H1 (cell line): ENCODE results near the gene VPS26A. TPM values are rescaled to one million over a fixed set of nuclear protein-coding genes. Genes with fewer than 3 reads are reported as not detected.

Source experiments
- CTCF ChIA-PET: fragments of 300-600 bp; sonication (Branson Sonifier 250); formaldehyde crosslinking; loops from one replicate; lab custom pipeline; 2021; ENCODE audit not compliant: partially characterized antibody; lab: Charles Lee
- POLR2A ChIA-PET: fragments of 300-600 bp; sonication (Branson Sonifier 250); formaldehyde crosslinking; loops from one replicate; lab custom pipeline; 2021; ENCODE audit warnings: inconsistent platforms; ENCODE audit not compliant: partially characterized antibody; lab: Charles Lee
- DNase-seq, 2 experiments: peaks; one replicate each; pipeline versions ENCODE4 v3.0.0 to v3.0.0-alpha.2; 2010 to 2022; ENCODE audit warnings: low spot score in 2 of 2, low read depth in 1 of 2, mixed read lengths in 1 of 2
- FAIRE-seq: peaks from 2 replicates; lab custom pipeline; 2011; peaks lifted over from hg19 to GRCh38; lab: Jason Lieb, UNC
- H2AFZ ChIP-seq: 2 replicates; pipeline ENCODE4 v1.8.1; 2012; ENCODE audit warnings: low read length, inconsistent platforms
- H2AK5ac ChIP-seq: 2 replicates; pipeline ENCODE4 v1.6.1; 2013; ENCODE audit warnings: low read depth, low read length
- H2BK120ac ChIP-seq: replicated peaks from 2 replicates; pipeline ENCODE3; 2013; ENCODE audit warnings: low read depth, low read length, inconsistent platforms
- H2BK12ac ChIP-seq: 2 replicates; pipeline ENCODE4 v1.6.1; 2013; ENCODE audit warnings: low read depth, low read length
- H2BK15ac ChIP-seq: 2 replicates; pipeline ENCODE4 v1.6.1; 2013; ENCODE audit warnings: low read length
- H2BK20ac ChIP-seq: 2 replicates; pipeline ENCODE4 v1.6.1; 2013; ENCODE audit warnings: low read length
- H2BK5ac ChIP-seq: 2 replicates; pipeline ENCODE4 v1.6.1; 2013; ENCODE audit warnings: low read depth, low read length
- H3K14ac ChIP-seq: 2 replicates; pipeline ENCODE4 v1.6.1; 2013; ENCODE audit warnings: inconsistent platforms; ENCODE audit not compliant: insufficient read length
- H3K18ac ChIP-seq: 2 replicates; pipeline ENCODE4 v1.6.1; 2013; ENCODE audit warnings: low read length; ENCODE audit errors: extremely low read depth
- H3K23ac ChIP-seq: 2 replicates; pipeline ENCODE4 v1.6.1; 2013; ENCODE audit warnings: inconsistent platforms; ENCODE audit not compliant: insufficient read length
- H3K23me2 ChIP-seq: 2 replicates; pipeline ENCODE4 v1.6.1; 2013; ENCODE audit warnings: low read depth, low read length
- H3K27ac ChIP-seq: 2 replicates; pipeline ENCODE4 v1.6.1; 2011; ENCODE audit warnings: low read depth, low read length, inconsistent platforms
- H3K27me3 ChIP-seq, 4 experiments: replicated peaks in 1 of 4; 1 replicate in 1 of 4; 2 replicates in 3 of 4; pipeline versions ENCODE4 v1.6.1 to v1.8.1; 2011 to 2013; ENCODE audit warnings: low read length in 3 of 4, mild to moderate bottlenecking in 3 of 4, inconsistent platforms in 2 of 4, mixed read lengths in 2 of 4, moderate library complexity in 1 of 4; ENCODE audit not compliant: control insufficient read depth in 3 of 4, insufficient read depth in 3 of 4; ENCODE audit errors: extremely low read depth in 1 of 4
- H3K36me3 ChIP-seq, 4 experiments: 2 replicates each; pipeline versions ENCODE4 v1.6.1 to v1.8.1; 2011 to 2013; ENCODE audit warnings: mild to moderate bottlenecking in 4 of 4, low read length in 3 of 4, moderate library complexity in 2 of 4, control low read depth in 1 of 4, inconsistent platforms in 1 of 4; ENCODE audit not compliant: insufficient read depth in 4 of 4, control insufficient read depth in 2 of 4
- H3K4ac ChIP-seq: replicated peaks from 2 replicates; pipeline ENCODE3; 2013; ENCODE audit warnings: low read length, low read depth, mixed read lengths, inconsistent platforms; ENCODE audit not compliant: insufficient read length
- H3K4me1 ChIP-seq, 4 experiments: replicated peaks in 1 of 4; 1 replicate in 1 of 4; 2 replicates in 3 of 4; pipeline versions ENCODE4 v1.6.1 to v1.8.1; 2011 to 2013; ENCODE audit warnings: low read length in 3 of 4, inconsistent platforms in 2 of 4, mixed read lengths in 1 of 4; ENCODE audit not compliant: insufficient read depth in 4 of 4, control insufficient read depth in 3 of 4
- H3K4me2 ChIP-seq, 2 experiments: 2 replicates each; pipeline versions ENCODE4 v1.6.1 to v1.8.1; 2011 to 2013; ENCODE audit warnings: low read depth in 2 of 2, low read length in 2 of 2, control low read depth in 1 of 2, inconsistent platforms in 1 of 2, mild to moderate bottlenecking in 1 of 2; ENCODE audit not compliant: insufficient read depth in 1 of 2
- H3K4me3 ChIP-seq, 4 experiments: fragments of 200-600, 300-600 bp in 1 of 4; sonication (generic), shearing (Covaris generic), sonication (Bioruptor Twin) in 1 of 4; 2 replicates each; pipeline versions ENCODE4 v1.5.1 to v1.8.1; 2011 to 2016; ENCODE audit warnings: low read length in 4 of 4, low read depth in 3 of 4, control low read depth in 2 of 4, inconsistent platforms in 2 of 4, mild to moderate bottlenecking in 2 of 4, mixed read lengths in 1 of 4, moderate library complexity in 1 of 4; ENCODE audit not compliant: insufficient read depth in 2 of 4; ENCODE audit errors: extremely low read depth in 1 of 4
- H3K56ac ChIP-seq: replicated peaks from 2 replicates; pipeline ENCODE3; 2013; ENCODE audit warnings: low read depth, mild to moderate bottlenecking, mixed read lengths, low read length, inconsistent platforms; ENCODE audit not compliant: insufficient read length
- H3K79me1 ChIP-seq: 2 replicates; pipeline ENCODE4 v1.6.1; 2013; ENCODE audit warnings: low read depth, low read length, control low read depth
- H3K79me2 ChIP-seq, 2 experiments: 2 replicates each; pipeline versions ENCODE4 v1.6.1 to v1.8.1; 2012 to 2013; ENCODE audit warnings: low read length in 2 of 2, mild to moderate bottlenecking in 2 of 2, inconsistent platforms in 1 of 2; ENCODE audit not compliant: insufficient read depth in 2 of 2, control insufficient read depth in 1 of 2
- H3K9ac ChIP-seq, 4 experiments: replicated peaks in 1 of 4; 1 replicate in 1 of 4; 2 replicates in 3 of 4; pipeline versions ENCODE4 v1.6.1 to v1.8.1; 2011 to 2013; ENCODE audit warnings: low read depth in 3 of 4, low read length in 3 of 4, control low read depth in 2 of 4, mild to moderate bottlenecking in 2 of 4, moderate library complexity in 2 of 4, inconsistent platforms in 1 of 4; ENCODE audit errors: extremely low read depth in 1 of 4
- H3K9me3 ChIP-seq, 2 experiments: 2 replicates each; pipeline versions ENCODE4 v1.6.1 to v1.8.1; 2012 to 2013; ENCODE audit warnings: mild to moderate bottlenecking in 2 of 2, moderate library complexity in 2 of 2, control low read depth in 1 of 2, inconsistent platforms in 1 of 2, low read depth in 1 of 2, low read length in 1 of 2, mixed read lengths in 1 of 2; ENCODE audit not compliant: insufficient read depth in 2 of 2
- H4K20me1 ChIP-seq, 2 experiments: replicated peaks in 1 of 2; 2 replicates each; pipeline versions ENCODE3 to v1.8.1; 2011 to 2013; ENCODE audit warnings: inconsistent platforms in 2 of 2, low read length in 2 of 2, mild to moderate bottlenecking in 1 of 2; ENCODE audit not compliant: insufficient read depth in 2 of 2, control insufficient read depth in 1 of 2
- H4K5ac ChIP-seq: 2 replicates; pipeline ENCODE4 v1.6.1; 2013; ENCODE audit warnings: low read length, low read depth, mixed read lengths, inconsistent platforms; ENCODE audit not compliant: insufficient read length
- H4K8ac ChIP-seq: 2 replicates; pipeline ENCODE4 v1.8.0; 2013; ENCODE audit warnings: mild to moderate bottlenecking, moderate library complexity, low read length, inconsistent platforms; ENCODE audit not compliant: insufficient read depth; ENCODE audit errors: extremely low read depth
- H4K91ac ChIP-seq: replicated peaks from 2 replicates; pipeline ENCODE3; 2013; ENCODE audit warnings: low read length, mixed read lengths, inconsistent platforms; ENCODE audit not compliant: insufficient read length
- CHD2 ChIP-seq: IDR thresholded peaks from 2 replicates; pipeline ENCODE4 v1.6.1; 2012; ENCODE audit warnings: low read length, improper control_type of control experiment
- WGBS, 2 experiments: shearing (Covaris generic) in 1 of 2; methylation state at CpG; one replicate each; pipeline versions ENCODE4 v1.1.6 to v1.1.7; 2013 to 2015; ENCODE audit warnings: low lambda C conversion rate in 2 of 2, mixed read lengths in 2 of 2, inconsistent platforms in 1 of 2, low coverage in 1 of 2, missing lambda C conversion rate in 1 of 2; ENCODE audit not compliant: insufficient replicate concordance in 2 of 2, insufficient coverage in 1 of 2, insufficient read length in 1 of 2; ENCODE audit errors: extremely low coverage in 1 of 2, missing lambda C conversion rate in 1 of 2; 5-methylcytosine and 5-hydroxymethylcytosine counted together
- polyA plus RNA-seq, 7 experiments: library from polyadenylated mRNA; depleted of rRNA in 3 of 7; stranded (reverse) in 5 of 7; unstranded in 2 of 7; fragments of >200 nt in 5 of 7; fragments of 200-250 nt in 2 of 7; gene quantifications; 1 replicate in 5 of 7; 2 replicates in 1 of 7; 4 replicates in 1 of 7; pipeline versions ENCODE4 v1.2.1 to v1.2.3, GENCODE V29; 2011 to 2013; ENCODE audit warnings: missing spikeins in 2 of 7, mixed read lengths in 2 of 7
- total RNA-seq: library from RNA; stranded (reverse); fragmentation: NEBNext Ultra II Directional; extraction: Animal tissue kit (Norgen Biotek cat#: 25700); gene quantifications from 2 replicates; pipeline ENCODE4 v1.2.1, GENCODE V29; 2021

Gene VPS26A
- total and polyA plus RNA-seq, 2 of the 8 experiments (the other 6 are each of a cell fraction or from before 2014, with no cell fraction given): 10.7 to 44.8 TPM

DNA sequence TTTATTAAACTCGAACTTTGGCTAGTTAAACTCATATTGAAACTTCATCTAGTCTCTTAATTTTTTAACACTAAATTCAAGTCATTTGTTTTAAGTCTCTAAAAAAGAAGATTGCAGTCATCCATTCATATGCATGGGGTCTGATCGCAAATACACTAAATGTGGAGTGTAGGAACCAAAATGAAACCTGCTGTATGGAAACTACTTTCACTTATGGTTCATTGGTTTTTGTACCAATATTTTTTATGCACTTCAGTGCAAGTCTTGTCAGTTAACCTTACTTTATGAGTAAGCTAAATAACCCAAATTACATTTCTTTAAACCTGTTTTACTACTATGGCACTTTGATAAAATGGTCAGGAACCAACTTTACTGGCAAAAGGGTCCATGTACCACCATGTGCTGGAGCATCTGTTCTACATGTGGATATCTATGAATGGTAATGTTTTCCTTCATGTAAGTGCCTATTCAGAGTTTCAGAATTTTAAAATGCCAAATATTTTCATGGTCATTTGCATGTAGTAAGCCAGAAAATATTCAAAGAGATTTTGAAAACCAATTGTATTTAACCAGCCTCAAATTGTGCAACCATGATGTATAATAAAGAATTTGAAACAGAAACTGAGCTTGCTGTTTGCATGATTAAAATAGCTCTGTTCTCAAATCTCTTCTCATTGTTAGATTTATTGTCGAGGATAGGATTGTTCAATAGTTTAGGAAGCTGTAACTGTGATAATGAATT lies 48.4 kb downstream of the VPS26A start:
- Histone ChIP-seq H2BK12ac (no peak overlapping the region), H4K91ac (no peak overlapping the region), H3K14ac (no peak overlapping the region), H3K23me2 (no peaks in the 10 kb centered on the region), H2BK5ac (no peak overlapping the region), H3K9ac (no peak overlapping the region), H2AFZ (no peak overlapping the region), H3K56ac (no peak overlapping the region), H2AK5ac (no peak overlapping the region), H2BK15ac (no peak overlapping the region), H3K4ac (no peak overlapping the region), H3K4me3 (no peak overlapping the region), H3K36me3 (peaks cover 0 to 17% (median 1%) of the 10 kb centered on the region in 4 experiments; a peak in 2 of 8 replicates), H3K9me3 (no peaks in the 10 kb centered on the region), H3K4me2 (no peak overlapping the region), H3K27ac (no peak overlapping the region), H3K27me3 (no peaks in the 10 kb centered on the region; a peak in 1 of 7 replicates), H3K23ac (no peak overlapping the region), H3K18ac (no peak overlapping the region), H2BK20ac (no peak overlapping the region), H4K8ac (no peak overlapping the region), H2BK120ac (no peak overlapping the region), H4K5ac (no peak overlapping the region), H3K79me2 (no peaks in the 10 kb centered on the region), H3K4me1 (no peaks in the 10 kb centered on the region), H4K20me1 (no peaks in the 10 kb centered on the region), H3K79me1 (no peaks in the 10 kb centered on the region)
- CTCF ChIA-PET: interaction anchor here (0.8 kb wide), 1 partner anchor 116 kb away, joined by 3 read pairs; no protein-coding TSS in a partner anchor
- WGBS, 2 experiments: 83% methylated on average over 3 of the region's 3 CpGs; no CpG with 5 or more reads in 1 of the 2 experiments
- DNase-seq: no peak
- POLR2A ChIA-PET: no interaction called here
- FAIRE-seq: no peak
- TF ChIP-seq CHD2: no peak
